ENCODE data around the gene PLPP2.
"Not testable (repeated sequence)": the region's sequence is repeated elsewhere in the genome, so short reads cannot be mapped to it uniquely, and the experiment has no call there.

Gene PLPP2

GRCh38 chr19:280541-281009 is 10.6 kb downstream of the PLPP2 start:
- Histone ChIP-seq H3K36me3 (replicated peaks) (no peaks in the 10 kb centered on the region), H3K27me3 (ENCODE audit: low read depth) (no peaks in the 10 kb centered on the region; the same call in none of the 2 replicates), H3K9me3 (no peaks in the 10 kb centered on the region), H3K4me1 (no peaks in the 10 kb centered on the region), H3K4me3 (no peak overlapping the region)
- in situ Hi-C loops (cut with MboI; ENCODE audit: low sequenced_read_pairs), result no loop called here
- DNase-seq (ENCODE audit: low spot score in 2 of 2), result no peak

- in situ Hi-C loops (cut with MboI; ENCODE audit: low sequenced_read_pairs), result no loop called here
- H3K27me3 ChIP-seq (ENCODE audit: low read depth), result no peaks in the 10 kb centered on the region; the same call in none of the 2 replicates
These were observed 11.5 kb downstream of the PLPP2 start for GRCh38 chr19:279656-280055.

DNA sequence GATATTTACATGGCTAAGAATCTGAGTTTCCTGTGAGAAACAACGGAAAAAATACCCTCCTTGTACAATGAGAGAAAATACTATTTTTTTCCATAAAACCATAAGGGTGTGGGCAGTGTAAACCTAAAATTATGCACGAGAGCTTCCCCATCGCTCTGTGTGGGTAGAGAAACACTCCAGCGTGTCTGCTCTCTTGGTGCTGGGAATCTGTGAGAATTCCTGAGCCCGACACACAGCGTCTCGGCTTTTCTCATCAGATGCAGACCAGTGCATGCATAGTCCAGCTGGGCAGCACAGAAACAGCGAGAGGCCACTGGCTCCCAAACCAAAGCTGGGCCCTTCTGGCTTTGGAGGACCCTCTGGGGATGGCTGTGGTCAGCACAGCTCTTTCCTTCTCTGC is 12.0 kb downstream of the PLPP2 start:
- in situ Hi-C loops (cut with MboI; ENCODE audit: low sequenced_read_pairs), result no loop called here
- H3K9me3 ChIP-seq, result no peaks in the 10 kb centered on the region
- no peak for DNase-seq (ENCODE audit: low spot score in 2 of 2)
- H3K36me3 ChIP-seq (replicated peaks), result no peaks in the 10 kb centered on the region
- no peak overlapping the region for H3K4me3 ChIP-seq
- H3K4me1 ChIP-seq, result no peaks in the 10 kb centered on the region
- H3K27me3 ChIP-seq (ENCODE audit: low read depth), result no peaks in the 10 kb centered on the region; the same call in none of the 2 replicates

More at GRCh38 chr19:279656-280055, 11.5 kb downstream of the PLPP2 start:
- Histone ChIP-seq H3K4me3 (no peak overlapping the region), H3K9me3 (no peaks in the 10 kb centered on the region), H3K36me3 (replicated peaks) (no peaks in the 10 kb centered on the region), H3K4me1 (no peaks in the 10 kb centered on the region)
- DNase-seq (ENCODE audit: low spot score in 2 of 2), result no peak

- H3K4me1 ChIP-seq, result no peaks in the 10 kb centered on the region
- in situ Hi-C loops (cut with MboI; ENCODE audit: low sequenced_read_pairs), result no loop called here
- H3K27me3 ChIP-seq (ENCODE audit: low read depth), result peaks cover 2% of the 10 kb centered on the region
- H3K9me3 ChIP-seq, result no peaks in the 10 kb centered on the region
- H3K4me3 ChIP-seq, result no peak overlapping the region
- peak in 1 of 2 experiments; percentile 52 for DNase-seq (ENCODE audit: low spot score in 2 of 2)
- no peaks in the 10 kb centered on the region for H3K36me3 ChIP-seq (replicated peaks)
These were observed 13.5 kb downstream of the PLPP2 start for GRCh38 chr19:277581-278165.

DNA sequence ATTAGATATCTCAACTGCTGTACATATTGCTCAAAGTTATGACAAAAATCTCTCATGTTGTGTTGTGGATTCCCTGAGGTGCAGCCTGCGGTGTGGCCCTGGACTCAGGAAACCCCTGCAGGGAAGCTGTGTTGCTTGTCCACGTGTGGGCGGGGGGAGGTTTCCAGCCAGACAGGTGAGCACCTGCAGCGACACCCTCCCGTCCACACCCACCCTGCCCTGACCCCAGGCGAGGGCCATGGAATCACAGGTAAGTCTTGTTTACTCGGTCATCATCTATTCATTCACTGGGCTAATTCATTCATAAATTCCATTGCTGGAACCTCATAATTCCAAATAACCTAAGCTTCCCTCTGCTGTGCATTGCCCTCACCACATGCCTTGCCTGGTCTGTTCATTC is 14.1 kb downstream of the PLPP2 start:
- Histone ChIP-seq H3K27me3 (ENCODE audit: low read depth) (peaks cover 3% of the 10 kb centered on the region), H3K9me3 (0 out of 2 replicates have a peak, but pooled peaks cover 1% of the 10 kb centered on the region), H3K4me3 (no peak overlapping the region), H3K36me3 (replicated peaks) (no peaks in the 10 kb centered on the region), H3K4me1 (no peaks in the 10 kb centered on the region)
- in situ Hi-C loops (cut with MboI; ENCODE audit: low sequenced_read_pairs), result no loop called here
- DNase-seq (ENCODE audit: low spot score in 2 of 2), result no peak

DNA sequence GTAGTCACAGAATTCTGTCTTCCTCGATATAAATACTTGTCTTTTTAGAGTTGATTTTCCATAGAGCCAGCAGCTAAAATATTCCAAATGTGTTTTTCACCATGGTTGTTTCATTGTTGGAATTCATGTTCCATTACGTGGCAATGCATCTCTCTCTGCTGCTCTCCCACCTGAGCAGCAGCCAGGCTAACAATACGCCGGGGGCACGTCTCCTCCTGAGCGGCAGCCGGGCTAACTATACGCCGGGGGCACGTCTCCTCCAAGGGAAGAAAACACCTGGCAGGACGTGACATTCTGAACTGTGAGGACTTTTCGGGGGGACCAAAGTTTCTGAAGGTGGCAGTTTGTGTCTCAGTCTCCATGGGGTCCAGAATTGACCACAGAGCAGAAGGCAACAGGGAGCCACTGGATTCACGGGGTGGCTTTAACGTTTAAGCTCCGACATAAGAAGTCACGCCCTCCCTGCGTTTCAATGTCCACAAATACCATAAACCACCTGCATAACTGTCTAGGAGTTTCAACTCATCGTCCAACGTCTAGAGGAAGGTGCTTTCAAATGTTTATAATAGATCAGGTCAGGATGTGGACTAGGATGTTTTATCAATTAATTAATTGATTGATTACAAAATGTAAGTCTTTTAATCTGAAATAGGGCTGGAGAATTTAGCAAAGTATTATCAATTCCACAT is 15.1 kb downstream of the PLPP2 start:
- in situ Hi-C loops (cut with MboI; ENCODE audit: low sequenced_read_pairs), result no loop called here

DNA sequence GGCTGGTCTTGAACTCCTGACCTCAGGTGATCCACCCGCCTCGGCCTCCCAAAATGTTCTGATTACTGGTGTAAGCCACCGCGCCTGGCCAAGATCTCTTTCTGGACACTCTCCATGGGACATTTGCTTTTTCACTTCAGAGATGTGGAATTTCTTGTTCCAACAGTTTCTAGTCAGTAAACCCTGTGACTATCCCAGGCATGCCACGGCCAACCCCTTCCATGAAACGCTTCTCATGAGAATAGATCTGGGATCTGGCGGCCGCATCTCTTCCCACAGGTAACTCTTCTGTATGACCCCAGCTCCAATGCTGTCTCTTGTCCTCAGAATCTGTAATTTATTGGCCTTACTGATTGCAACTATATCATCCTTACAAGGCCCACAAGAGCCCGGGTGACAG is 16.2 kb downstream of the PLPP2 start:
- Histone ChIP-seq H3K9me3 (0 out of 2 replicates have a peak, but pooled peaks cover 3% of the 10 kb centered on the region), H3K36me3 (replicated peaks) (no peaks in the 10 kb centered on the region), H3K27me3 (ENCODE audit: low read depth) (peaks cover 7% of the 10 kb centered on the region), H3K4me3 (no peak overlapping the region), H3K4me1 (no peaks in the 10 kb centered on the region)
- in situ Hi-C loops (cut with MboI; ENCODE audit: low sequenced_read_pairs), result no loop called here
- no peak for DNase-seq (ENCODE audit: low spot score in 2 of 2)

More for the DNA sequence above, 15.1 kb downstream of the PLPP2 start:
- Histone ChIP-seq H3K4me3 (no peak overlapping the region), H3K4me1 (no peaks in the 10 kb centered on the region), H3K36me3 (replicated peaks) (no peaks in the 10 kb centered on the region), H3K27me3 (ENCODE audit: low read depth) (peaks cover 7% of the 10 kb centered on the region), H3K9me3 (0 out of 2 replicates have a peak, but pooled peaks cover 3% of the 10 kb centered on the region)
- DNase-seq (ENCODE audit: low spot score in 2 of 2), result no peak

DNA sequence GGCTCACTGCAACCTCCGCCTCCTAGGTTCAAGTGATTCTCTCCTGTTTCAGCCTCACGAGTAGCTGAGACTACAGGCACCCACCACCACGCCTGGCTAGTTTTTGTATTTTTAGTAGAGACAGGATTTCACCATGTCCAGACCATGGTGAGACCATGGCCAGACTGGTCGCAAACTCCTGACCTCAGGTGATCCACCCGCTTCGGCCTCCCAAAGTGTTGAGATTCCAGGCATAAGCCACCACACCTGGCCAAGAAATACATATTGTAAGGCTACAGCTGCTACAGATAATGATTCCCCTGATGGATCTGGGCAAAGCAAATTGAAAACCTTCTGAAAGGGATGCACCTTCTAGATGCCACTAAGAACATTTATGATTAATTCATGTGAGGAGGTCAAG is 17.8 kb downstream of the PLPP2 start:
- H3K36me3 ChIP-seq (replicated peaks), result no peaks in the 10 kb centered on the region

GRCh38 chr19:271856-272255 is 19.3 kb downstream of the PLPP2 start:
- Histone ChIP-seq H3K4me1 (peaks cover 5% of the 10 kb centered on the region), H3K9me3 (0 out of 2 replicates have a peak, but pooled peaks cover 7% of the 10 kb centered on the region), H3K4me3 (no peak overlapping the region), H3K36me3 (replicated peaks) (no peaks in the 10 kb centered on the region), H3K27me3 (ENCODE audit: low read depth) (peaks cover 7% of the 10 kb centered on the region; the same call in 1 of the 2 replicates)
- DNase-seq (ENCODE audit: low spot score in 2 of 2), result no peak
- in situ Hi-C loops (cut with MboI; ENCODE audit: low sequenced_read_pairs), result no loop called here

More for the DNA sequence above, 17.8 kb downstream of the PLPP2 start:
- 0 out of 2 replicates have a peak, but pooled peaks cover 3% of the 10 kb centered on the region for H3K9me3 ChIP-seq
- H3K27me3 ChIP-seq (ENCODE audit: low read depth), result peaks cover 7% of the 10 kb centered on the region
- H3K4me3 ChIP-seq, result no peak overlapping the region
- in situ Hi-C loops (cut with MboI; ENCODE audit: low sequenced_read_pairs), result no loop called here
- no peak for DNase-seq (ENCODE audit: low spot score in 2 of 2)
- H3K4me1 ChIP-seq, result no peaks in the 10 kb centered on the region

DNA sequence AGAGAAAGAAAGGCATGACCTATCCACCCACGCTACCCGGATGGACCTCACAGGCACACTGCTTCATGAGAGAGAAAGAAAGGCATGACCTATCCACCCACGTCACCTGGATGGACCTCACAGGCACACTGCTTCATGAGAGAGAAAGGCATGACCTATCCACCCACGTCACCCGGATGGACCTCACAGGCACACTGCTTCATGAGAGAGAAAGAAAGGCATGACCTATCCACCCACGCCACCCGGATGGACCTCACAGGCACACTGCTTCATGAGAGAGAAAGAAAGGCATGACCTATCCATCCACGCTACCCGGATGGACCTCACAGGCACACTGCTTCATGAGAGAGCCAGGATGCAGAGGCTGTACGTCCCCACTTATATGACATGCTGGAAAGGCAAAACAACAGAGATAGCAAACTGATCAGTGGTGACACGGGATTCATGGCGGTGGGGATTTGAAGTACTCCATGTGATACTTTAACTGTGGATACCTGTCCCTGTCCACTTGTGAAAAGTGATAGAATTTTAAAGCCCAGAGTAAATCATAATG is 20.4 kb downstream of the PLPP2 start:
- H3K4me1 ChIP-seq; H3K27me3 ChIP-seq (ENCODE audit: low read depth): not testable (repeated sequence)

GRCh38 chr19:269241-269640 is 22.0 kb downstream of the PLPP2 start:
- no peaks in the 10 kb centered on the region for H3K36me3 ChIP-seq (replicated peaks)
- peaks cover 11% of the 10 kb centered on the region; the same call in 1 of the 2 replicates for H3K27me3 ChIP-seq (ENCODE audit: low read depth)
- 0 out of 2 replicates have a peak, but pooled peaks cover 7% of the 10 kb centered on the region for H3K9me3 ChIP-seq
- H3K4me3 ChIP-seq, result no peak overlapping the region
- DNase-seq (ENCODE audit: low spot score in 2 of 2), result no peak
- H3K4me1 ChIP-seq, result peaks cover 9% of the 10 kb centered on the region
- in situ Hi-C loops (cut with MboI; ENCODE audit: low sequenced_read_pairs), result no loop called here

More for the DNA sequence above, 20.4 kb downstream of the PLPP2 start:
- H3K9me3 ChIP-seq; H3K4me3 ChIP-seq; H3K36me3 ChIP-seq (replicated peaks); in situ Hi-C loops (cut with MboI; ENCODE audit: low sequenced_read_pairs); DNase-seq (ENCODE audit: low spot score in 2 of 2): not testable (repeated sequence)

- Histone ChIP-seq H3K9me3 (no peaks in the 10 kb centered on the region), H3K27me3 (ENCODE audit: low read depth) (peaks cover 3% of the 10 kb centered on the region; the same call in 1 of the 2 replicates)
These were observed 29.1 kb downstream of the PLPP2 start for GRCh38 chr19:262125-262524.

GRCh38 chr19:256804-257203 is 34.4 kb downstream of the PLPP2 start:
- DNase-seq (ENCODE audit: low spot score in 2 of 2); H3K36me3 ChIP-seq (replicated peaks); H3K4me3 ChIP-seq; H3K4me1 ChIP-seq; in situ Hi-C loops (cut with MboI; ENCODE audit: low sequenced_read_pairs); H3K27me3 ChIP-seq (ENCODE audit: low read depth); H3K9me3 ChIP-seq: not testable (repeated sequence)

More at GRCh38 chr19:262125-262524, 29.1 kb downstream of the PLPP2 start:
- DNase-seq (ENCODE audit: low spot score in 2 of 2), result no peak
- Histone ChIP-seq H3K36me3 (replicated peaks) (no peaks in the 10 kb centered on the region), H3K4me1 (peaks cover 4% of the 10 kb centered on the region; the same call in 1 of the 2 replicates), H3K4me3 (no peak overlapping the region)
- in situ Hi-C loops (cut with MboI; ENCODE audit: low sequenced_read_pairs), result no loop called here

Data from HAP-1 (cell line).